ENCODE data around the gene XRCC6. TPM values are rescaled to one million over a fixed set of nuclear protein-coding genes. Genes with fewer than 3 reads are reported as not detected.

XRCC6 gene
- total and polyA plus RNA-seq, 3 donors from 2014 or later = 290 to 621 (median 317) TPM

- TF ChIP-seq CTCF (IDR thresholded peaks at IDR 0.05) (no peak), POLR2A (IDR thresholded peaks at IDR 0.05) (no peak)
- intact Hi-C loops (cut with DNase I; ENCODE audit: low total_unique reads) = no loop called here
- H3K27me3 ChIP-seq = no peaks in the 10 kb centered on the region
- H3K4me1 ChIP-seq = peaks cover 21% of the 10 kb centered on the region
- H3K36me3 ChIP-seq (ENCODE audit: low read depth, missing control alignments) = no peaks in the 10 kb centered on the region
- no peak for DNase-seq
- no peak overlapping the region for H3K4me3 ChIP-seq
- 80% methylated on average over 6 of the region's 6 CpGs; no CpG with 5 or more reads in 1 of the 2 donors for WGBS, 2 donors
- no peaks in the 10 kb centered on the region for H3K9me3 ChIP-seq
- H3K27ac ChIP-seq = no peak overlapping the region
Observed at GRCh38 chr22:41579997-41580355, 41.1 kb upstream of the XRCC6 start.

GRCh38 chr22:41582694-41583093 lies 38.4 kb upstream of the XRCC6 start:
- Histone ChIP-seq H3K4me1 (peaks cover 16% of the 10 kb centered on the region), H3K27me3 (no peaks in the 10 kb centered on the region), H3K9me3 (no peaks in the 10 kb centered on the region), H3K36me3 (ENCODE audit: low read depth, missing control alignments) (no peaks in the 10 kb centered on the region), H3K4me3 (no peak overlapping the region), H3K27ac (no peak overlapping the region)
- TF ChIP-seq POLR2A (IDR thresholded peaks at IDR 0.05) (no peak), CTCF (IDR thresholded peaks at IDR 0.05) (no peak)
- WGBS, 2 donors = 73 to 79% methylated on average over 8 of the region's 8 CpGs
- intact Hi-C loops (cut with DNase I; ENCODE audit: low total_unique reads) = no loop called here
- no peak for DNase-seq

- Histone ChIP-seq H3K27ac (no peak overlapping the region), H3K4me3 (no peak overlapping the region), H3K4me1 (peaks cover 13% of the 10 kb centered on the region), H3K27me3 (no peaks in the 10 kb centered on the region), H3K9me3 (no peaks in the 10 kb centered on the region), H3K36me3 (ENCODE audit: low read depth, missing control alignments) (no peaks in the 10 kb centered on the region)
- TF ChIP-seq CTCF (IDR thresholded peaks at IDR 0.05) (no peak), POLR2A (IDR thresholded peaks at IDR 0.05) (no peak)
- DNase-seq = no peak
- intact Hi-C loops (cut with DNase I; ENCODE audit: low total_unique reads) = no loop called here
- WGBS, 2 donors = 92 to 94% methylated on average over 5 to 6 of the region's 6 CpGs
Observed at GRCh38 chr22:41584881-41585280, 36.2 kb upstream of the XRCC6 start.

GRCh38 chr22:41585898-41586297 lies 35.2 kb upstream of the XRCC6 start:
- TF ChIP-seq CTCF (IDR thresholded peaks at IDR 0.05) (no peak), POLR2A (IDR thresholded peaks at IDR 0.05) (no peak)
- 98 to 99% methylated on average over 7 of the region's 7 CpGs for WGBS, 2 donors
- intact Hi-C loops (cut with DNase I; ENCODE audit: low total_unique reads) = no loop called here

GRCh38 chr22:41587347-41587723 lies 33.8 kb upstream of the XRCC6 start:
- Histone ChIP-seq H3K27ac (no peak overlapping the region), H3K9me3 (no peaks in the 10 kb centered on the region), H3K36me3 (ENCODE audit: low read depth, missing control alignments) (no peaks in the 10 kb centered on the region), H3K27me3 (no peaks in the 10 kb centered on the region), H3K4me3 (no peak overlapping the region), H3K4me1 (peaks cover 12% of the 10 kb centered on the region)
- DNase-seq = no peak
- 96% methylated on average over 7 of the region's 7 CpGs for WGBS, 2 donors
- TF ChIP-seq CTCF (IDR thresholded peaks at IDR 0.05) (no peak), POLR2A (IDR thresholded peaks at IDR 0.05) (no peak)
- intact Hi-C loops (cut with DNase I; ENCODE audit: low total_unique reads) = no loop called here

More at GRCh38 chr22:41585898-41586297, 35.2 kb upstream of the XRCC6 start:
- Histone ChIP-seq H3K4me1 (peaks cover 12% of the 10 kb centered on the region), H3K9me3 (no peaks in the 10 kb centered on the region), H3K4me3 (no peak overlapping the region), H3K27me3 (no peaks in the 10 kb centered on the region), H3K36me3 (ENCODE audit: low read depth, missing control alignments) (no peaks in the 10 kb centered on the region), H3K27ac (no peak overlapping the region)
- no peak for DNase-seq

Measured in testis (tissue), 3 donors.